Neuron (in vitro differentiated cells): ENCODE measurements around the gene SMO.
"Not testable (repeated sequence)": the region's sequence is repeated elsewhere in the genome, so short reads cannot be mapped to it uniquely, and the experiment has no call there.

Experiments
- H2AFZ ChIP-seq: one replicate; pipeline ENCODE4 v1.6.1; 2013; ENCODE audit warnings: low read depth, mild to moderate bottlenecking, inconsistent platforms, low read length, moderate library complexity
- H3K27me3 ChIP-seq: one replicate; pipeline ENCODE4 v1.6.1; 2013; ENCODE audit warnings: low read length; ENCODE audit not compliant: insufficient read depth
- H3K36me3 ChIP-seq: one replicate; pipeline ENCODE4 v1.6.1; 2013; ENCODE audit warnings: low read length; ENCODE audit not compliant: insufficient read depth
- H3K4me1 ChIP-seq: one replicate; pipeline ENCODE4 v1.6.1; 2013; ENCODE audit warnings: low read length; ENCODE audit not compliant: insufficient read depth
- H3K4me3 ChIP-seq: 2 replicates; pipeline ENCODE4 v1.5.1; 2013; ENCODE audit warnings: mild to moderate bottlenecking, low read length, moderate library complexity
- H3K9me3 ChIP-seq: one replicate; pipeline ENCODE4 v1.6.1; 2013; ENCODE audit warnings: low read length

Gene SMO

DNA sequence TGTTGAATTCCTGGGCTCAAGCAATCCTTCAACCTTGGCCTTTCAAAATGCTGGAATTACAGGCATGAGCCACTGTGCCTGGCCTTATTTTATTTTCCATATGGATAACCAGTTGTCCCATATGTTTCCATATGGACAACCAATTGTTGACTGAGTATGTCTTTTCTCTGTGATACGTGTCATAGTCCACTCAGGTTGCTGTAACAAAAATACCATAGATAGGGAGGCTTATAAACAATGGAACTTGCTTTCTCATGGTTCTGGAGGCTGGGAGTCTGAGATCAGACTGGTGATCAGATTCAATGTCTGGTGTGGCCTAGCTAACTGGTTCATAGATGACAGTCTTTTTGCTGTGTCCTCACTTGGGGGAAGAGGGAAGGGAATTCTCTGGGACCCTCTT lies 55.8 kb downstream of the SMO start:
- Histone ChIP-seq H3K27me3 (no peaks in the 10 kb centered on the region), H3K4me1 (no peaks in the 10 kb centered on the region), H3K9me3 (peaks cover 7% of the 10 kb centered on the region), H3K36me3 (peaks cover 1% of the 10 kb centered on the region), H3K4me3 (no peak overlapping the region), H2AFZ (no peak overlapping the region)

DNA sequence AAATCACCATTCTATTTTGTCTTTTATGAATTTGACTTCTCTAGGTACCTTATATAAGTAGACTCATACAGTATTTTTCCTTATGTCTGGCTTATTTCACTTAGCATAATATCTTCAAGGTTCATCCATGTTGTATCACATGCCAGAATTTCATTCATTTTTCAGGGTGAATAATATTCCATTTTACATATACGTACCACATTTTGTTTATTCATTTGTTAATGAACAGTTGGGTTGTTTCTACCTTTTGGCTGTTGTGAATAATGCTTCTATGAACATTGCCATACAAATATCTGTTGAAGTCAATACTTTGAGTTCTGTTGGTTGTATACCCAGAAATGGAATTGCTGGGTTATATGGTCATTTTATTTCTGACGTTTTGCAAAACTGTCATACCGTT lies 57.1 kb downstream of the SMO start:
- Histone ChIP-seq H3K4me3 (no peak overlapping the region), H3K4me1 (no peaks in the 10 kb centered on the region), H3K27me3 (no peaks in the 10 kb centered on the region), H3K36me3 (peaks cover 1% of the 10 kb centered on the region), H3K9me3 (peaks cover 12% of the 10 kb centered on the region), H2AFZ (no peak overlapping the region)

DNA sequence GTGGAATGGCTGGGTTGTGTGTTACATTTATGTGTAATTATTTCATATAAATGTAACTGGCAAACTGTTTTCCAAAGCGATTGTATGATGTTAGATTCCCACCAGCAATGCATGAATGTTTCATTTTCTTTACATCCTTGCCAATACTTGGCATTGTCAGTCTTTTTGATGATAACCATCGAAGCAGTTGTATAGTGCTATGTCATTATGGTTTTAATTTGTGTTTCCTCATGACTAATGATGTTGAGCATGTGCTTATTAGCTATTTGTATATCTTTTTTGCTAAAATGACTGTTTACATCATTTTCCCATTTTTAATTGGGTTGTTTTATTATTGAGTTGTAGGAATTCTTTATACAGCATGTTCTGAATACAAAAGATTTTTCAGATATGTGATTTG lies 58.7 kb downstream of the SMO start:
- Histone ChIP-seq H3K4me1 (no peaks in the 10 kb centered on the region), H3K9me3 (peaks cover 12% of the 10 kb centered on the region), H3K36me3 (peaks cover 1% of the 10 kb centered on the region), H3K27me3 (no peaks in the 10 kb centered on the region), H3K4me3 (no peak overlapping the region), H2AFZ (no peak overlapping the region)

DNA sequence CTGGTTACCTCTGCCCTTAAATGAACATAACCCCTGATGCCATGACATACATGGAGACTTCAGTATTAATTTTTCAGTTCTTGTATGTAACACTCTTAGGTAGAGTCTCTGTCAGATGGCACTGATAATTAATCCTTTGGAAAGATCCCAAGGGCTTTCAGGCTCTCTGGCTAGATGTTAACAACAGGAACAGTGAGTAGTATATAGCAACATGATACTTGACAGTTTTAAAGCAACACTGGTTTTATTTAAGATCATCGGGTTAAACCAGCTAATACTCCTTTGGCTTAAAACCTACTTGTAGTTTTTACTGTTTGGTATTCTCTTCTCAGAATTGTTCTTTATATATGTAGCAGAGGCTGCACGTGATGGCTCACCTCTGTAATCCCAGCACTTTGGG lies 63.7 kb downstream of the SMO start:
- no peak overlapping the region for H2AFZ ChIP-seq
- no peak overlapping the region for H3K4me3 ChIP-seq
- peaks cover 3% of the 10 kb centered on the region for H3K4me1 ChIP-seq
- H3K27me3 ChIP-seq: no peaks in the 10 kb centered on the region
- peaks cover 4% of the 10 kb centered on the region for H3K9me3 ChIP-seq
- H3K36me3 ChIP-seq: peaks cover 1% of the 10 kb centered on the region

DNA sequence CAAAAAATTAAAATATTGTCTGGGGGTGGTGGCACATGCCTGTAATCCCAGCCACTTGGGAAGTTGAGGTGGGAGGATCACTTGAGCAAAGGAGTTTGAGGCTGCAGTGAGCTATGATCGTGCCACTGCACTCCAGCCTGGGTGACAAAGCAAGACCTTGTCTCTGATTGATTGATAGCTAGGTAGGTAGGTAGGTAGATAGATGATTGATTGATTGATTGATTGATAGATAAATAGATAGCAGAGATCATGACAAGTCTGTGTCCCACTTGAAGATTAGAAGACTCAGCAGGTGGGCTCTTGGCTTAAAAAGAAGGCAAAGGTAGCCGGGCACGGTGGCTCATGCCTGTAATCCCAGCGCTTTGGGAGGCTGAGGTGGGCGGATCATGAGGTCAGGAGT lies 64.2 kb downstream of the SMO start:
- not testable (repeated sequence) for H3K4me1 ChIP-seq, H3K9me3 ChIP-seq, H3K4me3 ChIP-seq, H3K27me3 ChIP-seq, H3K36me3 ChIP-seq, H2AFZ ChIP-seq

DNA sequence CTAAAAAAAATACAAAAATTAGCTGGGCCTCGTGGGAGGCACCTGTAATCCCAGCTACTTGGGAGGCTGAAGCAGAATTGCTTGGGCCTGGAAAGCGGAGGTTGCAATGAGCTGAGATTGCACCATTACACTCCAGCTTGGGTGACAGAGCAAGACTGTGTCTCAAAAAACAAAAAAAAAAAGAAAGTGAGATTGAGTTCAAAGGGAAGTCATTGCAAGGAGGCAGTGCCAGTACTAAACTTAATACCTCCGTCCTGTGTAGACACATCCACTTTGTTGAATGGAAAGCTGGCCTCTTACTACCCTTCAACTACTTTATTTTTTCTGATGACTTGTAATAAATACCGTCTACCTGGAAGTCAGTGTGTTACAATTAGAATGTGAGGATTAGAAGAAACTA lies 67.4 kb downstream of the SMO start:
- H3K9me3 ChIP-seq: no peaks in the 10 kb centered on the region
- H3K4me3 ChIP-seq: no peak overlapping the region
- H3K27me3 ChIP-seq: no peaks in the 10 kb centered on the region
- H3K4me1 ChIP-seq: peaks cover 33% of the 10 kb centered on the region
- peaks cover 4% of the 10 kb centered on the region for H3K36me3 ChIP-seq
- no peak overlapping the region for H2AFZ ChIP-seq

DNA sequence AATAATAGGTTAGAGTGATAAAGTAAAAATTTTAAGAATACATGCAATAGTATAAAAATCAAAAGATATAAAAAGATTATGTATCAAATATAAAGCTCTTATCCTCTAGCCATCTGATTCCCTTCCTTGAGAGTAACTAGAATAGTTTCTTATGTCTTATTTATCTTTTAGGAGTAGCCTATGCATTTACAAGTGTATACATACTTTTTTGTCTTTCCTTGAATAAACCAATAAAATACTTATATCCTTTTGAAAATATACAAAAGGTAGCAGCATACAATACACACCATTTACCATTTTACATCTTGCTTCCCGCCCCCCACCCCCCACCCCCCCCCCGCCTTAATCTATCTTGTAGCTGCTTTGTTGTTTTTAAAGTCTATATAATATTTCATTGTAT lies 67.8 kb downstream of the SMO start:
- Histone ChIP-seq H3K4me1 (peaks cover 33% of the 10 kb centered on the region), H2AFZ (no peak overlapping the region), H3K4me3 (no peak overlapping the region), H3K9me3 (no peaks in the 10 kb centered on the region), H3K27me3 (no peaks in the 10 kb centered on the region), H3K36me3 (peaks cover 4% of the 10 kb centered on the region)

DNA sequence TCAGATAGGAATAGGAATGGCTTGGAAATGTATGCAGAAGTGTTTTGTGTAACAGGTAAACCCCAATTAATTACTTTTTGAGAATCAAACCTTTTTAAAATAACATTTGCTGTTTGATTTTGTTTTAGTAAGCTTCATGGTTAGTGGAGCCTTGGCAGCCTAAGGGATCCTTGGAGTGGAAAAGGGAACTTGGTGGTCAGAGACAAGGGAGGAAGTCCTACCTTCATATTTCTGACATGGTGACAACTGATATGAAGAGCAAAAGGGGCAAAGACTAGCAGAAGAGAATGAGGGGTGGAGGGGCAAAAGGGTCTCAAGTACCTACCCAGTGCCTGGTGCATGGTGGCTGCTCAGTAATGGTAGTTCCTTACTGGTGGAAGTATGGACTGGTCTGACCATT lies 68.7 kb downstream of the SMO start:
- Histone ChIP-seq H2AFZ (no peak overlapping the region), H3K36me3 (peaks cover 4% of the 10 kb centered on the region), H3K27me3 (no peaks in the 10 kb centered on the region), H3K9me3 (no peaks in the 10 kb centered on the region), H3K4me1 (peaks cover 33% of the 10 kb centered on the region), H3K4me3 (no peak overlapping the region)

DNA sequence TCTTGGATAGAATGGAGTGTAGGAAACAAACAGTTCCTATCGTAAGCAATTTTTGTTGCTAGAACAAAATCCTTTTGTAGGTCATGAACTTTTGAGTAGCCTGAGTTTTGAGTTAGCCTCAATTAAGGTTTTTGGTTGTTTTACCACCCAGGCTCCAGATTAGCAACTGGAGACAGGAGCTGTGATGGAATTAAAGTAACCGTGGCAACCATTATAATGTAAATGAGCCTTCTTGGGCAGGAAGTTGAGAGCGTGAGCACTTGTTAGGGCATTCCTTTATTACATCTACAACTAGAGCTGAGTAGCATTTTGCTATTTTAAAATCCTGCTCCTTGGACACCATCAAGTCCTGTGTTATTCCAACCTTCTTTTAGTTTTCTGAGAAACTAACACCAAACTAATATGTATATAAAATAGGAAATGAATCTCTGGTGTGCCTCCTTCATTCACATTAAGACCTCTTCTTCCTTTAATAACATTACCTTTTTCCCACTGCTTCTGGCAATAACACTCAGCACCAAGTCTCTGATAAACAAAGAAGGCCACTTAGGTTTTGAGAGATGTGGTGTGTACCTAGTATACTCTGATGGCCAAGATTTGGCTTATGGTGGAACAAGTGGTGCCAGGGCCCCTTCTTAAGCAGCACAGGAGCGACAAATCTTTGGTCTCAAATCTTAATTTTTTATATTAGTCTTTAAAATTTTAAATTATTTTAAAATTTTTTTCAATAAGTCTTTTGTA lies 70.4 kb downstream of the SMO start:
- peaks cover 6% of the 10 kb centered on the region for H3K36me3 ChIP-seq
- H2AFZ ChIP-seq: no peak overlapping the region
- H3K4me1 ChIP-seq: peaks cover 36% of the 10 kb centered on the region
- H3K27me3 ChIP-seq: no peaks in the 10 kb centered on the region
- peaks cover 3% of the 10 kb centered on the region for H3K9me3 ChIP-seq
- no peak overlapping the region for H3K4me3 ChIP-seq

DNA sequence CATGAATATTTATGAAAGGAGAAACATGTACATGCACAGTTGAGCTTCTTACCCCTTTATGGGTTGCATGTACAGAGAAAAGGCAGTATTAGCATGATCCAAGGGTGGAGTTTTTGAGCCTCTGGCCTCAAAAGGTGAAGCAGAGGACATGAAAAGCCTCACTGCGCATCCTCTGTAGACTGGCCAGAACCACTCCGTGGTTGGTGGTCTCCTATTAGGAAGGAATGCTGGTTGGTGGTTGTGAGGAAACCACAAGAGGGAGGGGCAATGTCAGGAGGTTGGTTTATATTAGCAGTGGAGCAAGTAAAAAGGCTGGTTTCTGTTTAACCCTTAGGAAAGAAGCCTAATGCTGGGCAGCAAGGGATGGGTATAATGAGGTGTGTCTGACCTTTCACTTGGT lies 73.9 kb downstream of the SMO start:
- Histone ChIP-seq H2AFZ (no peak overlapping the region), H3K4me3 (no peak overlapping the region), H3K4me1 (peaks cover 31% of the 10 kb centered on the region), H3K9me3 (peaks cover 3% of the 10 kb centered on the region), H3K36me3 (peaks cover 2% of the 10 kb centered on the region), H3K27me3 (no peaks in the 10 kb centered on the region)
